Measurements from ENCODE around the gene HSPB9. TPM values are rescaled to one million over a fixed set of nuclear protein-coding genes. Genes with fewer than 3 reads are reported as not detected.

HSPB9 gene
- total RNA-seq, 1 experiment from 2014 or later, result 0.15 TPM

DNA sequence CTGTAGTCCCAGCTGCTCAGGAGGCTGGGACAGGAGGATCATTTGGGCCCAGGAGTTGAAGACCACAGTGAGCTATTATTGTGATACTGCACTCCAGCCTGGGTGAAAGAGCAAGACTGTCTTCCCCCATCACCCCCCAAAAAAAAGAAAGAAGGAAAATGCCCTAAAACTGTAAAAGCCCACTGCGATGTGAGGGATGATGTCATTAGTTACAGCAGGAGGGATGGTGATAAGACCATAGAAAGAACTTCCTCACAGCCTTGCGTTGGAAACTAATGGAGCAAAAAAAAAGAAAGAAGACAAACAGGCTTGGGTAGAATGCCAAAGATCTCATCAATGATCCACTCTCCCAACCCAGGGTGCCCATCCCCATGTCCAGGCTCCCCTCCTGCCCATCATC, 43.1 kb upstream of the HSPB9 start:
- H3K9me3 ChIP-seq (ENCODE audit: control insufficient read depth, low read depth, low read length), result no peaks in the 10 kb centered on the region
- H3K23me2 ChIP-seq (ENCODE audit: insufficient read length, low read depth, low read length, poor library complexity, severe bottlenecking), result no peaks in the 10 kb centered on the region
- H3K4ac ChIP-seq (ENCODE audit: low read depth, low read length), result no peak overlapping the region
- no peak overlapping the region for H2BK15ac ChIP-seq (ENCODE audit: low read depth, low read length)
- Mint-ChIP-seq H3K4me1 (peaks cover 10 to 19% of the 10 kb centered on the region in 2 experiments), H3K27me3 (ENCODE audit: low read depth) (no peaks in the 10 kb centered on the region), H3K9me3 (no peaks in the 10 kb centered on the region), H3K27ac (no peak overlapping the region), H3K36me3 (ENCODE audit: insufficient read depth in 1 of 3, low read depth in 3 of 3) (no peaks in the 10 kb centered on the region), H3K4me3 (no peak overlapping the region)
- no peak overlapping the region for H3T11ph ChIP-seq (ENCODE audit: low read length)
- no peak overlapping the region for H3K56ac ChIP-seq (ENCODE audit: insufficient read length, low read depth, low read length)
- no peak overlapping the region for H2BK5ac ChIP-seq (ENCODE audit: insufficient read length, low read length)
- H3K27ac ChIP-seq (ENCODE audit: insufficient read length, low read depth, low read length), result no peak overlapping the region
- no peaks in the 10 kb centered on the region for H3K79me2 ChIP-seq (ENCODE audit: insufficient read depth, low read length)
- H2BK120ac ChIP-seq (ENCODE audit: low read depth, low read length, poor library complexity, severe bottlenecking), result no peak overlapping the region
- H3K9ac ChIP-seq (ENCODE audit: extremely low read depth, insufficient read length, low read length), result no peak overlapping the region
- H4K5ac ChIP-seq (ENCODE audit: insufficient read length, low read depth, low read length), result no peak overlapping the region
- H3K4me2 ChIP-seq (ENCODE audit: insufficient read depth, insufficient read length, low read length), result no peak overlapping the region
- H4K8ac ChIP-seq (replicated peaks; ENCODE audit: insufficient read length, low read depth, low read length), result no peak overlapping the region
- TF ChIP-seq, protein P1, sequence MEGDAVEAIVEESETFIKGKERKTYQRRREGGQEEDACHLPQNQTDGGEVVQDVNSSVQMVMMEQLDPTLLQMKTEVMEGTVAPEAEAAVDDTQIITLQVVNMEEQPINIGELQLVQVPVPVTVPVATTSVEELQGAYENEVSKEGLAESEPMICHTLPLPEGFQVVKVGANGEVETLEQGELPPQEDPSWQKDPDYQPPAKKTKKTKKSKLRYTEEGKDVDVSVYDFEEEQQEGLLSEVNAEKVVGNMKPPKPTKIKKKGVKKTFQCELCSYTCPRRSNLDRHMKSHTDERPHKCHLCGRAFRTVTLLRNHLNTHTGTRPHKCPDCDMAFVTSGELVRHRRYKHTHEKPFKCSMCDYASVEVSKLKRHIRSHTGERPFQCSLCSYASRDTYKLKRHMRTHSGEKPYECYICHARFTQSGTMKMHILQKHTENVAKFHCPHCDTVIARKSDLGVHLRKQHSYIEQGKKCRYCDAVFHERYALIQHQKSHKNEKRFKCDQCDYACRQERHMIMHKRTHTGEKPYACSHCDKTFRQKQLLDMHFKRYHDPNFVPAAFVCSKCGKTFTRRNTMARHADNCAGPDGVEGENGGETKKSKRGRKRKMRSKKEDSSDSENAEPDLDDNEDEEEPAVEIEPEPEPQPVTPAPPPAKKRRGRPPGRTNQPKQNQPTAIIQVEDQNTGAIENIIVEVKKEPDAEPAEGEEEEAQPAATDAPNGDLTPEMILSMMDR (conservative IDR thresholded peaks at IDR 0.05), result no peak
- no peak overlapping the region for H2AK5ac ChIP-seq (ENCODE audit: insufficient read length, low read length)
- DNase-seq, result no peak
- H4K20me1 ChIP-seq (ENCODE audit: control insufficient read depth, insufficient read depth, insufficient read length), result no peaks in the 10 kb centered on the region
- H3K18ac ChIP-seq (ENCODE audit: insufficient read length, low read depth, low read length), result no peak overlapping the region
- no peaks in the 10 kb centered on the region for H3K4me1 ChIP-seq (ENCODE audit: insufficient read depth, low read length)
- no peak overlapping the region for H3K14ac ChIP-seq (ENCODE audit: insufficient read depth, low read length)
- no peaks in the 10 kb centered on the region for H3K79me1 ChIP-seq (ENCODE audit: insufficient read depth, low read depth, low read length, poor library complexity, severe bottlenecking)
- no peak overlapping the region for H2BK12ac ChIP-seq (ENCODE audit: insufficient read length, low read depth, low read length)
- no peak overlapping the region for H2AFZ ChIP-seq (ENCODE audit: low read length)
- no peak overlapping the region for H3K23ac ChIP-seq (ENCODE audit: insufficient read length, low read depth, low read length)
- no peaks in the 10 kb centered on the region for H3K27me3 ChIP-seq (ENCODE audit: insufficient read depth, low read length)
- WGBS (ENCODE audit: extremely low coverage, insufficient read length, low lambda C conversion rate), result no CpG with 5 or more reads among the region's 2 CpGs
- no peak overlapping the region for H4K91ac ChIP-seq (ENCODE audit: insufficient read length, low read depth, low read length)
- H2BK20ac ChIP-seq (ENCODE audit: low read depth, low read length, poor library complexity, severe bottlenecking), result no peak overlapping the region
